NCI-H187 (cell line): ENCODE data around the gene ZNF592.
"Not testable (repeated sequence)": the region's sequence is repeated elsewhere in the genome, so short reads cannot be mapped to it uniquely, and the experiment has no call there.

Experiments
- DNase-seq, 2 experiments: peaks; one replicate each; lab custom pipeline; 2025; lab: John Stamatoyannopoulos, UW

ZNF592 gene

DNA sequence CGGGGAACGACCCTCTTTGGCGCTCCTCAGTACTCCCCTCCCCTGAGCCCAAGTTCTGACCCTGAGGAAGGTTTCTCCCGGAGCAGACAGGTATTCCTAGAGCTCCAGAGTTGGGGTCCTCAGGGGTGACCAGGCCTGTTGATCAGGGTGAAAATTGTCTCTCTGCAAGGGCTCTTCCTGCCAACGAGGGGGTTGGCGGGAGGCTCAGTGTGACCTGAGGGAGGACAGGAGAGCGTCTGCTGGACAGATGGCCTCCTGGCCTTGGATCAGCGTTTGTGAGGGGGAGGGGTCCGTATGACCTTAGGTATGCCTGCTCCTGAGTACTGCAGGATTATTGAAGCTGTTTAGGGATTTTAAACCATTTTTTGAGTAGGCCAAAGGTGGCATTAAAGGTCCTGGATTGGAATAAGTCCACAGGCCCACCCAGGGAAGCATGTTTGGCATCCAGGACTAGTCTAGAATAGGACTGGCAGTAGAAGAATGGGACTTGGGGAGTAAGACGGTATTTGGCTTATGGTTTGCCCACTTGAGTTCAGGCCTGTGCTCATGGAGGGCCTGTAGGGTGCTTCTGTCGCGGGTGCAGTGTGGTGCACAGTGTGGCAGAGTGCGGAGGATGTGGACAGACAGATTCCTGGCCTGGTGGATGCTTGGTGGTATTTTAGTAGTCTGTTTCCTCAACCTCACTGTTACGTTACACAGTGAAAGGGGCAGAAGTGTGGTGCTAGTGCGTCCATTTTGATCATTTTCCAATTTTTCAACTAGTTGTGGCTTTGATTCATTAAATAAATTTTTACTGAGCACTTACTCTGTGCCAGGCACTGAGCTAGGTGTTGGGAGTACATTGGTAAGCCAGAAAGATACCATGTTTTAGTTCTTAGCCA lies 959 bp downstream of the ZNF592 start:
- no peak for DNase-seq

DNA sequence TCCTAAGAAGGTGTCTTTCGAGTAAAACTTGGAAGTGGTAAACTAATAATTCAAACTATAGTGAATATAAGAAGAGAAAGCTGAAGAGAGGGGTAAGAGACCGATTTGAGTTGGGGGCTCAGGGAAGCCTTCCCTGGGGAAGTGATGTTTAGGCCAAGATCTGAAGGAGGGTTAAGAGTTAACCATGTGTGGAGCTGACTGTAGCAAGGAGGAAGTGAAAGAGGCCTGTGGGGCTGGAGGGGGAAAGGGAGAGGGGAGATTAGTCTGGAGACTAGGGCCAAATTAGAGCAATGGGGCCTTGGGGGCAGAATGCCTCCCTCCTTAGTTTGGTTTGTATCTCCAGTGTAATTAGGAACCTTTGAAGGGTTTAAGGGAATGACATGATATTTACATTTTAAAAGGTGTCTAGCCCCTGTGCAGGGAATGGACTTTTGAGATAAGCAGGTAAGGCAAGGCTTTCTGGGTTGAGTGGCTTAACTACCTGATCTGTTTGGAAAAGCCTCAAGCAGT lies 2.2 kb downstream of the ZNF592 start:
- no peak for DNase-seq

GRCh38 chr15:84751721-84752120 lies 3.3 kb downstream of the ZNF592 start:
- DNase-seq: not testable (repeated sequence)

DNA sequence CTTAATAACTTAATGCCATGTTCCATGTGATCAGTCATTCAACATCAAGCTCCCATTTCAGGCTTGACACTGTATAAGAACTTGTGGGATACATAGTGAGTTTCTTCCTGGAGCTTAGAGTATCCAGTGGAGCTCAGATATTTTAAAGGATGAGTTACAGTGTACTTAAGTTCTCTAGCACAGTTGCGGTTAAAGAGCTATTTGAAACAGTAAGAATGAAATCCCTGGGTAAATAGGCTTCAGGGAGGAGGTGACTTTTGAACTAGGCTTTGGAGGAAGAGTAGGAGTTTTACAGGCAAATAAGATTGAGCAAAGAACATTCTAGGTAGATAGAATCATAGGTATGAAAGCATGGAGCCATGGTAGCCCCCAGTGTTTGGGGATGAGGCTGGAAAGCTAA lies 3.8 kb downstream of the ZNF592 start:
- DNase-seq: no peak

- DNase-seq: no peak
Measured at GRCh38 chr15:84752700-84753099, 4.3 kb downstream of the ZNF592 start.

DNA sequence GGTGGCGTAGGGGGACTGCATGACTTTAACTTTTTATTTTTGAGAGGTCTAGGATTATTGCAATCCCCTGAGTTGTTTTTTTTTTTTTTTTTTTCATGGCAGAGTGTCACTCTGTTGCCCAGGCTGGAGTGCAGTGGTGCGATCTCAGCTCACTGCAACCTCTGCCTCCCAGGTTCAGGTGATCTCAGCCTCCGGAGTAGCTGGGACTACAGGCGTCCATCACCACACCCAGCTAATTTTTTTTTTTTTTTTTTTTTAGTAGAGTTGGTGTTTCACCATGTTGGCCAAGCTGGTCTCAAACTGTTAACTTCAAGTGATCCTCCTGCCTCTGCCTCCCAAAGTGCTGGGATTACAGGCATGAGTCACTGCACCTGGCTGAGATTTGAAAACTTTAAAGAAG lies 6.5 kb downstream of the ZNF592 start:
- DNase-seq: not testable (repeated sequence)

GRCh38 chr15:84755736-84756527 lies 7.5 kb downstream of the ZNF592 start:
- no peak for DNase-seq

GRCh38 chr15:84759018-84759417 lies 10.6 kb downstream of the ZNF592 start:
- DNase-seq: no peak

GRCh38 chr15:84760219-84760618 lies 11.8 kb downstream of the ZNF592 start:
- no peak for DNase-seq

DNA sequence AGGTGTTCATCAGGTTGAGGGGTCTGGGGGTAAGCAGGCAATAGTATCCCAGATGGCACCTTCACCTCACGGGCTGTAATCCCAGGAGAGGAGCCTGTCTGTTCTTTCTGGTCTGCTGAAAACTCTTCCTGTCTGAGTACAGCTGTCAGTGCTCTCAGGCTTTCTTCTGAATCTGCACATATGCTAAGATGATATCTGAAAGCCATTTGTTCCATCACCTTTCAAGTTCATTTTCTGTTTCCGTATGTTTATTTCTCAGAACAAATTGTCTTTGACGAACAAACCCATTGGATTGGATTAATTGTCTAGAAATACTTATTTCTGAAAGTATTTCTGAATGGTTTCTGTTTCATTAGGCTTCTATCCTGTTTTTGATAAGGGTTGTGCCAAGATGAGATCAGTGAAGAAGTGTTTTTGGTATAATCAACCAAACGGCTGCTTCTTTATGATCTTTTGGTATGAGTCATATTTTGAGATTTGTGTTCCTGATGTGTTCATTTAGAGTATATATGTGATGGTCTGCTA lies 13.3 kb downstream of the ZNF592 start:
- no peak for DNase-seq

- DNase-seq: no peak
Measured at GRCh38 chr15:84762840-84763572, 14.6 kb downstream of the ZNF592 start.

- DNase-seq: no peak
Measured at GRCh38 chr15:84764585-84764984, 16.2 kb downstream of the ZNF592 start.

GRCh38 chr15:84764989-84765388 lies 16.6 kb downstream of the ZNF592 start:
- no peak for DNase-seq

DNA sequence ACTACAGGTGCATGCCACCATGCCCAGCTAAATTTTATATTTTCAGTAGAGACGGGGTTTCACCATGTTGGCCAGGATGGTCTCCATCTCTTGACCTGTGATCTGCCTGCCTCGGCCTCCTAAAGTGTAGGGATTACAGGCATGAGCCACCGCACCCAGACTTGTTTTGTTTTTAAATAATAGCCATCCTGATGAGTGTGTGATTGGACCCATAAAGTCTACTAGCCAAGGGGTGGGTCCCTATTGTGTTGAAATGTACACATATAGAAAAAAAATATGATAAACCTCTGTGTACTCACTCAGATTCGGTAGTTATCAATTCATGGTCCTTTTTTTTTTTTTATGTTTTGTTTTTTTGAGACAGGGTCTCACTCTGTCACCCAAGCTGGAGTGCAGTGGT lies 17.3 kb downstream of the ZNF592 start:
- no peak for DNase-seq

DNA sequence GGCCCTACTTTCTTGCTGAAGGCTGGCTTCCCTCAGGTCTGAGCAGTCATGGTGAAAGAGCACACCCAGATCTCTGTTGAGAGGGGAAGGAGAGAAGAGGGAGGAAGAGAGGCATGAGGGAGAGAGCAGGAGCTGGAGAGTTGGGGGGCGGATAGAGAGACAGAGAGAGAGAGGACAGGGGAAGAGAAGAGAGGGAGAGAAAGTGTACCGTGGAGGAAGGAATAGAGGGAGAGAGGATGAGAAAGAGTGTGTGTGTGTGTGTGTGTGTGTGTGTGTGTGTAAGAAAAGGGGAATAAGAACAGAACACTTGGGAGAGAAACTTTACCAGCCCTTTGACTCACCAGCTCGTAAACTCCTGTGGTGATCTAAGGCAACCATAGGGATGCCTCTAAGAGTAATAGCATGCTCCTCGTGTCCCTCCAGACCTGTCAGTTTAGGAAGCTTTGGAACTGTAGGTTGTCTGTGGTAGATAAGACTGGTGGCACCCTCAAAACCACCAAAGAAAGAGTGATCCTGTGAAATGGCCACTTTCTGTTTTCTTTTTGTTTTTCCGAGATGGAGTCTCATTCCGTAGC lies 18.2 kb downstream of the ZNF592 start:
- no peak for DNase-seq

- DNase-seq: no peak
Measured at GRCh38 chr15:84772031-84772430, 23.6 kb downstream of the ZNF592 start.

- no peak for DNase-seq
Measured at GRCh38 chr15:84772467-84772866, 24.1 kb downstream of the ZNF592 start.

DNA sequence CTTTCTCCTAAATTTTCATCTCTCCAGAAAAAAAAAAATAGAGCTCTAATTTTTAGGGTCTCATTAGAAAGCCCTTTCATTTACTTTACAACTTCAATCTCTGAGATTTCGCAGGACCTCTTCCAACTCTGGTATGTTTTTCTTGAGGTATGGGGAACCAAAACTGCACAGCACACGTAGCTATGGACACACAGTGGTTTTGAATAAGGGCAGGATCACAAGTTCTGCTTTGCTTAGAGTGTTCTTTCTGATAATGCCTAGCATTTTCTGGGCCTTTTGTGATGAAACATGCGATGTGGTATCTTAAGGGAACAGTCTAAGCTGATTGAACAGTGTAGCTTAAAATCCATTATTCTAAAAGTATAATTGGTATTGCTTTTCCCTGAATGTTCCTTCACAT lies 25.3 kb downstream of the ZNF592 start:
- DNase-seq: no peak

GRCh38 chr15:84775867-84776449 lies 27.6 kb downstream of the ZNF592 start:
- no peak for DNase-seq

GRCh38 chr15:84778194-84778593 lies 29.8 kb downstream of the ZNF592 start:
- no peak for DNase-seq

DNA sequence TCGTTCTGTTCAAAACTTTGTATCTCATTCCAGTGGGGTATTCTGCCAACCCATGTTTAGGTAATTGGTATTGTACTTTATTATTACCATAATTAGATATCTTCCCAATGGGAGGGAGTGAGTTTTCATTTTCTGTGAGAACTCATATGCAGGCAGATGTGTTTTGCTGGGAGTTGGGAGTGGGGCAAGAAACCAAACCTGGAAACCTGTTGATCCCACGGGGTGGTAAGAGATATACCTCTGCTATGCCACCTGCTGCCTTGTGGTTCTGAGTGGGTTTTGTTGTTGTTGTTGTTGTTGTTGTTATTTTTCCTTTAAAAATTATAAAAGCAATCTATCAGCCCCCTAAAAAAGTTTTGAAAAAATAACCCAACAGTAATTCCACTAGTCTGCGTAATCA lies 32.1 kb downstream of the ZNF592 start:
- no peak for DNase-seq
